ENCODE results near the gene HBEGF.

DNA sequence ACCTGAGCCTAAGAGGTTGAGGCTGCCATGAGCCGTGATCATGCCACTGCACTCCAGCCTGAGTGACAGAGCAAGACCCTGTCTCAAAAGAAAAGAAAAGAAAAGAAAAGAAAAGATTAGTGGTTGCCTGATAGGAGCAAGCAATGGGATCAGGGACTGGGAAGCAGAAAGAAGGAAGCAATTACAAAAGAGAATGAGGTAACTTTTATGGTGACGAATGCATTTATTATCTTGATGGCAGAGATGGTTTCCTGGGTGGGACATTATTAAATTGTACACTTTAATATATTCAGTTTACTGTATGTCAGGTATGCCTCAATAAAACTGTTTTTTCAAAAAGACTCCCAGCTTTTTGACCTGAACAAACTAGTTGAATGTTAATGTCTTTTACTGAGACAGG is 36.0 kb downstream of the HBEGF start:
- TF ChIP-seq, protein P1, sequence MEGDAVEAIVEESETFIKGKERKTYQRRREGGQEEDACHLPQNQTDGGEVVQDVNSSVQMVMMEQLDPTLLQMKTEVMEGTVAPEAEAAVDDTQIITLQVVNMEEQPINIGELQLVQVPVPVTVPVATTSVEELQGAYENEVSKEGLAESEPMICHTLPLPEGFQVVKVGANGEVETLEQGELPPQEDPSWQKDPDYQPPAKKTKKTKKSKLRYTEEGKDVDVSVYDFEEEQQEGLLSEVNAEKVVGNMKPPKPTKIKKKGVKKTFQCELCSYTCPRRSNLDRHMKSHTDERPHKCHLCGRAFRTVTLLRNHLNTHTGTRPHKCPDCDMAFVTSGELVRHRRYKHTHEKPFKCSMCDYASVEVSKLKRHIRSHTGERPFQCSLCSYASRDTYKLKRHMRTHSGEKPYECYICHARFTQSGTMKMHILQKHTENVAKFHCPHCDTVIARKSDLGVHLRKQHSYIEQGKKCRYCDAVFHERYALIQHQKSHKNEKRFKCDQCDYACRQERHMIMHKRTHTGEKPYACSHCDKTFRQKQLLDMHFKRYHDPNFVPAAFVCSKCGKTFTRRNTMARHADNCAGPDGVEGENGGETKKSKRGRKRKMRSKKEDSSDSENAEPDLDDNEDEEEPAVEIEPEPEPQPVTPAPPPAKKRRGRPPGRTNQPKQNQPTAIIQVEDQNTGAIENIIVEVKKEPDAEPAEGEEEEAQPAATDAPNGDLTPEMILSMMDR (IDR thresholded peaks at IDR 0.05): no peak
- TF ChIP-seq POLR2AphosphoS5 (IDR thresholded peaks at IDR 0.05): no peak
